ENCODE results near the gene RIT2. TPM values are rescaled to one million over a fixed set of nuclear protein-coding genes. Genes with fewer than 3 reads are reported as not detected.

Gene RIT2
- polyA plus RNA-seq, 2 of the 4 experiments (the other 2 are of a cell fraction), result not detected

- no peak for TF ChIP-seq HOXA7 (CRISPR knock-in tag; IDR thresholded peaks at IDR 0.05)
- no peak for TF ChIP-seq EHMT2 (IDR thresholded peaks at IDR 0.05; ENCODE audit: low read depth)
- TF ChIP-seq HOXB13 (CRISPR knock-in tag; IDR thresholded peaks at IDR 0.05; ENCODE audit: low read depth), result no peak
- TF ChIP-seq ZSCAN20 (CRISPR knock-in tag; IDR thresholded peaks at IDR 0.05), result no peak
- TF ChIP-seq CHD4 (IDR thresholded peaks at IDR 0.05; ENCODE audit: borderline replicate concordance), result no peak
- TF ChIP-seq RCOR1 (IDR thresholded peaks at IDR 0.05; ENCODE audit: low read depth, low read length), result no peak
- no peak for TF ChIP-seq RARB (CRISPR knock-in tag; IDR thresholded peaks at IDR 0.05)
- TF ChIP-seq ELK1 (IDR thresholded peaks at IDR 0.05; ENCODE audit: low read depth, low read length), result no peak
- TF ChIP-seq NR3C1 (IDR thresholded peaks at IDR 0.05), result no peak
- no peak for TF ChIP-seq HEYL (CRISPR knock-in tag; IDR thresholded peaks at IDR 0.05)
- TF ChIP-seq JUN (IDR thresholded peaks at IDR 0.05), result no peak
- TF ChIP-seq HDAC2 (IDR thresholded peaks at IDR 0.05), result no peak
- no peak for TF ChIP-seq MYC (IDR thresholded peaks at IDR 0.05; ENCODE audit: borderline replicate concordance, low read length)
- TF ChIP-seq SMC3 (IDR thresholded peaks at IDR 0.05), result no peak
- ChIA-PET CTCF (no interaction called here), POLR2A (no interaction called here)
- FAIRE-seq (no peak), ATAC-seq (no peak), DNase-seq (ENCODE audit: low read depth in 1 of 2, low spot score in 1 of 2) (no peak)
- no peak overlapping the region for H3K4me3 ChIP-seq
- 22% methylated on average over 4 of the region's 4 CpGs for WGBS (ENCODE audit: missing lambda C conversion rate)
- no peaks in the 10 kb centered on the region for H3K9me3 ChIP-seq
- H3K27ac ChIP-seq, result no peak overlapping the region
- no peak overlapping the region for H3K4me2 ChIP-seq
- no peaks in the 10 kb centered on the region for H3K4me1 ChIP-seq
These were observed 409.4 kb downstream of the RIT2 start for GRCh38 chr18:42706029-42706608.

Other genes with a start within 250 kb of the RIT2 start
- not detected in 2 replicates for gene SYT4, start 161.8 kb upstream of the RIT2 start, polyA plus RNA-seq (2011; rRNA removed)
- not detected in 3 replicates for gene SYT4, start 161.8 kb upstream of the RIT2 start, polyA plus RNA-seq (2017; fragmentation: RNase III; extraction: RNeasy Plus Mini Kit Qiagen cat#74134 plus additional on column Dnase treatment)